Stimulated activated naive B cell treated with anti-CD40 and anti-IgM and Interleukin-4, amounts not matched to agents 10 μg/mL and 1 μg/mL and 100 μg/mL, for 72 hours (primary cell): ENCODE data around the gene ADRA1B.
"Not testable (repeated sequence)": the region's sequence is repeated elsewhere in the genome, so short reads cannot be mapped to it uniquely, and the experiment has no call there.

Experiments used
- ATAC-seq, 2 donors: fragments of 150-1000 bp; cut with Tn5 transposase; replicated peaks; 2 replicates each; pipeline ENCODE4 v1.10.0; 2021; ENCODE audit warnings: moderate library complexity in 1 of 2
- DNase-seq: peaks from one replicate; pipeline ENCODE4 v3.0.0; 2021
- H3K27ac Mint-ChIP-seq: one replicate; pipeline ENCODE4 v1.8.0; 2022; ENCODE audit warnings: mild to moderate bottlenecking, mixed read lengths
- H3K27me3 Mint-ChIP-seq, 2 donors: one replicate each; pipeline ENCODE4 v1.8.0; 2022; ENCODE audit warnings: mixed read lengths in 2 of 2
- H3K36me3 Mint-ChIP-seq, 2 donors: one replicate each; pipeline ENCODE4 v1.8.0; 2022; ENCODE audit warnings: mixed read lengths in 2 of 2, mild to moderate bottlenecking in 1 of 2
- H3K4me1 Mint-ChIP-seq, 2 donors: one replicate each; pipeline ENCODE4 v1.8.0; 2022; ENCODE audit warnings: mixed read lengths in 2 of 2, mild to moderate bottlenecking in 1 of 2
- H3K4me3 Mint-ChIP-seq, 2 donors: one replicate each; pipeline ENCODE4 v1.8.0; 2022; ENCODE audit warnings: mild to moderate bottlenecking in 2 of 2, mixed read lengths in 2 of 2, moderate library complexity in 1 of 2
- H3K9me3 Mint-ChIP-seq, 2 donors: one replicate each; pipeline ENCODE4 v1.8.0; 2022; ENCODE audit warnings: mixed read lengths in 2 of 2, mild to moderate bottlenecking in 1 of 2

The ADRA1B gene

DNA sequence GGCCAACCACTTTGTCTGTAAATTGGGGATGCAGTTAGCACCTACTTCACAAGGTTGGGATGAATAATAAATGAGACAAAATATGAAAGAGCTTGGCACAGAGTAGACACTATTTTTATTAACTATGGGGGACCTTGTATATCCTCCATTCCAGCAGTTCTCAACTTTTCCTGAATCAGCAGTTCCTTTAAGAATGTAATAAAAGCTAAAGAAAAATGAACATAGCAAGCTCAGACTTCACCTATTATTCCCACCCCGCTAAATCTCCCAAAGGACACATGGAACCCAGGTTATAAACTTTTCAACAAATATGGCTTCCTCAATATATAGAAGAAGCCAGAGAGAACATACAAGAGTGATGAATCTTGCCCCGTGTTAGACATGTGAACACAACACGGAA, 60.6 kb downstream of the ADRA1B start:
- Mint-ChIP-seq H3K27ac (no peak overlapping the region), H3K4me1 (peaks cover 7 to 9% of the 10 kb centered on the region in 2 donors), H3K36me3 (no peaks in the 10 kb centered on the region), H3K9me3 (no peaks in the 10 kb centered on the region), H3K27me3 (peaks cover 61 to 79% of the 10 kb centered on the region in 2 donors), H3K4me3 (no peak overlapping the region)
- no peak for DNase-seq
- no peak for ATAC-seq

- Mint-ChIP-seq H3K27me3 (peaks cover 55 to 78% of the 10 kb centered on the region in 2 donors), H3K36me3 (no peaks in the 10 kb centered on the region)
- no peak for DNase-seq
Measured at GRCh38 chr5:159978358-159978757, 62.1 kb downstream of the ADRA1B start.

GRCh38 chr5:159982421-159983173, 66.3 kb downstream of the ADRA1B start:
- H3K4me3 Mint-ChIP-seq = no peak overlapping the region
- no peak for ATAC-seq
- H3K27me3 Mint-ChIP-seq = peaks cover 26 to 41% of the 10 kb centered on the region in 2 donors
- H3K4me1 Mint-ChIP-seq = peaks cover 0 to 9% of the 10 kb centered on the region in 2 donors
- H3K9me3 Mint-ChIP-seq = no peaks in the 10 kb centered on the region
- H3K36me3 Mint-ChIP-seq = no peaks in the 10 kb centered on the region
- no peak for DNase-seq
- no peak overlapping the region for H3K27ac Mint-ChIP-seq

More at GRCh38 chr5:159978358-159978757, 62.1 kb downstream of the ADRA1B start:
- H3K4me3 Mint-ChIP-seq = no peak overlapping the region
- no peak for ATAC-seq
- H3K4me1 Mint-ChIP-seq = no peaks in the 10 kb centered on the region
- H3K9me3 Mint-ChIP-seq = no peaks in the 10 kb centered on the region
- H3K27ac Mint-ChIP-seq = no peak overlapping the region

GRCh38 chr5:159987031-159987674, 70.9 kb downstream of the ADRA1B start:
- Mint-ChIP-seq H3K27ac (peak overlapping the region; percentile 9), H3K4me3 (peak overlapping the region; percentile 73 to 79)

GRCh38 chr5:159990506-159990905, 74.2 kb downstream of the ADRA1B start:
- DNase-seq = no peak
- H3K27ac Mint-ChIP-seq = no peak overlapping the region
- H3K9me3 Mint-ChIP-seq = peaks cover 5 to 11% of the 10 kb centered on the region in 2 donors
- H3K27me3 Mint-ChIP-seq = peaks cover 25 to 41% of the 10 kb centered on the region in 2 donors
- no peak for ATAC-seq
- H3K36me3 Mint-ChIP-seq = peaks cover 3 to 5% of the 10 kb centered on the region in 2 donors
- H3K4me3 Mint-ChIP-seq = no peak overlapping the region
- H3K4me1 Mint-ChIP-seq = peaks cover 0 to 12% of the 10 kb centered on the region in 2 donors

More at GRCh38 chr5:159987031-159987674, 70.9 kb downstream of the ADRA1B start:
- H3K9me3 Mint-ChIP-seq = peaks cover 0 to 3% of the 10 kb centered on the region in 2 donors
- peak; percentile 99 for ATAC-seq
- H3K36me3 Mint-ChIP-seq = no peaks in the 10 kb centered on the region
- peaks cover 0 to 12% of the 10 kb centered on the region in 2 donors for H3K4me1 Mint-ChIP-seq
- DNase-seq = peak; percentile 74
- peaks cover 16 to 39% of the 10 kb centered on the region in 2 donors for H3K27me3 Mint-ChIP-seq

DNA sequence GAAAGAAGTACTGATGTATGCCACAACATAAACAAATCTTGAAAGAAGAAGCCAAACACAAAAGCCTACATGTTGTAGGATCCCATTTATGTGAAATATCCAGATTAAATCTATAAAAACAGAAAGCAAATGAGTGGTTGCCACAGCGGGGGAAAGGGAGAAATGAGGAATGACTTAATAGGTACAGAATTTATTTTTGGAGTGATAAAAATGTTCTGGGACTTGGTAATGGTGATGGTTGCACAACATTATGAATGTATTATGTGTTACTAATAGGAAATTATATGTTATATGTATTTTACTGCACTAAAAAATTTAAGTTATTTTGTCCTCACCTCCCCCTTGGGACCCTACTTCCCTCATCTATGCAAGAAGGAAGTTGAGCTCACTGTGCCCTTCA, 76.3 kb downstream of the ADRA1B start:
- Mint-ChIP-seq H3K27me3 (peaks cover 35 to 42% of the 10 kb centered on the region in 2 donors), H3K36me3 (peaks cover 3 to 5% of the 10 kb centered on the region in 2 donors), H3K9me3 (peaks cover 5 to 11% of the 10 kb centered on the region in 2 donors), H3K27ac (no peak overlapping the region), H3K4me1 (peaks cover 0 to 4% of the 10 kb centered on the region in 2 donors), H3K4me3 (no peak overlapping the region)
- ATAC-seq (no peak), DNase-seq (no peak)

GRCh38 chr5:159993194-159993593, 76.9 kb downstream of the ADRA1B start:
- no peak overlapping the region for H3K4me3 Mint-ChIP-seq
- H3K27ac Mint-ChIP-seq = no peak overlapping the region
- DNase-seq = no peak
- H3K4me1 Mint-ChIP-seq = no peaks in the 10 kb centered on the region
- no peak for ATAC-seq
- peaks cover 3 to 5% of the 10 kb centered on the region in 2 donors for H3K36me3 Mint-ChIP-seq
- peaks cover 35 to 36% of the 10 kb centered on the region in 2 donors for H3K27me3 Mint-ChIP-seq
- peaks cover 5 to 11% of the 10 kb centered on the region in 2 donors for H3K9me3 Mint-ChIP-seq

DNA sequence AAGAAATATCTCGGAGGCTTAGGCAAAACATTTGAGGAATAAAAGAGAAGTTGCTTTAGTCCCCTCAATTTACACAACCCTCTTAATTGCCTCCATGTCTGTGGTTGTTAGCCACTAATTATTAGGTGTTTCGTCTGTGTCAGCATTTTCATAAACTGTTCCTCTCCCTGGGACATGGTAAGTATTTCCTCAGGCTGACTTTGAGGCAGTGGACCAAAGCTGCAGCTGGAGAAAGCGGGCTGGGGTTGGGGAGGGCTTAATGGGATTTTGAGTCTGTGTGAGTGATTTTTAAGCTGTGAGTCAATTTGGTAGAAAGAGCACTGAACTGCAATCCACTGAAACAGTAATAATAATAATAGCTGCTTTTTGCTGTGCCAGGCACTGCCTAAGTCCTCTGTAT, 79.6 kb downstream of the ADRA1B start:
- ATAC-seq (no peak), DNase-seq (no peak)
- H3K36me3 Mint-ChIP-seq = peaks cover 3 to 5% of the 10 kb centered on the region in 2 donors
- H3K27ac Mint-ChIP-seq = no peak overlapping the region
- no peaks in the 10 kb centered on the region for H3K4me1 Mint-ChIP-seq
- peaks cover 5 to 11% of the 10 kb centered on the region in 2 donors for H3K9me3 Mint-ChIP-seq
- H3K27me3 Mint-ChIP-seq = peaks cover 43 to 51% of the 10 kb centered on the region in 2 donors
- no peak overlapping the region for H3K4me3 Mint-ChIP-seq

DNA sequence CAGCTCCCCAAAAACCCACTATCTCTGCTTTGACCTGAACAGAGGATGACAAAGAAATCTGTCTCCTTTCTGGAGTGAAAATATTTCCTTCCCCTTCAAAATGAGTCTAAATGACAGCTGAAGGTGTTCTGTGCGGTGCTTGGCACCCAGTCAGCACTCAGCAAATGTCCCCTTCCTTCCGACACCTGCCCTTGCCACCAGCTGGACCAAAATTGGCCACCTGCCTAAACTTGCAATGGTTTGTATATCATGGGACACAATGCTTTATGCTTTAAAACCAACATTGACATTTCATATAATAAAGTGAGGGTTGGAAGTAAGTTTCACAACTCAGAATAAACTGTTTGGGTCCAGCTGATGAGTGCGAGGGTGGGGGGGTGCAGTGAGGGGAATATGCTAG, 85.2 kb downstream of the ADRA1B start:
- DNase-seq (no peak), ATAC-seq (no peak)
- H3K27me3 Mint-ChIP-seq = peaks cover 34 to 38% of the 10 kb centered on the region in 2 donors
- no peaks in the 10 kb centered on the region for H3K9me3 Mint-ChIP-seq
- H3K4me1 Mint-ChIP-seq = no peaks in the 10 kb centered on the region
- H3K27ac Mint-ChIP-seq = no peak overlapping the region
- H3K4me3 Mint-ChIP-seq = no peak overlapping the region
- H3K36me3 Mint-ChIP-seq = no peaks in the 10 kb centered on the region

- Mint-ChIP-seq H3K9me3 (no peaks in the 10 kb centered on the region), H3K36me3 (peaks cover 4 to 14% of the 10 kb centered on the region in 2 donors), H3K27ac (no peak overlapping the region), H3K27me3 (peaks cover 1 to 7% of the 10 kb centered on the region in 2 donors), H3K4me1 (peaks cover 14 to 23% of the 10 kb centered on the region in 2 donors), H3K4me3 (no peak overlapping the region)
- no peak for DNase-seq
- ATAC-seq = no peak
Measured at GRCh38 chr5:160007514-160007913, 91.2 kb downstream of the ADRA1B start.

DNA sequence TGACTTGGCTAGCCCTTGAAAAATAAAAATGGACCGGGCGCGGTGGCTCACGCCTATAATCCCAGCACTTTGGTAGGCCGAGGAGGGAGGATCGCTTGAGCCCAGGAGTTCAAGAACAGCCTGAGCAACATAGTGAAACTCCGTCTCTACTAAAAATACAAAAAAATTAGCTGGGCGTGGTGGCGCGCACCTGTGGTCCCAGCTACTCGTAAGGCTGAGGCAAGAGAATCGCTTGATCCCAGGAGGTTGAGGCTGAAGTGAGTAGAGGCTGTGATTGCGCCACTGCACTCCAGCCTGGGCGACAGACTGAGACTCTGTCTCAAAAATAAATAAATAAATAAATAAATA, 92.2 kb downstream of the ADRA1B start:
- Mint-ChIP-seq H3K27ac (peak overlapping the region; percentile 66), H3K4me3 (peak overlapping the region; percentile 25 to 94)

DNA sequence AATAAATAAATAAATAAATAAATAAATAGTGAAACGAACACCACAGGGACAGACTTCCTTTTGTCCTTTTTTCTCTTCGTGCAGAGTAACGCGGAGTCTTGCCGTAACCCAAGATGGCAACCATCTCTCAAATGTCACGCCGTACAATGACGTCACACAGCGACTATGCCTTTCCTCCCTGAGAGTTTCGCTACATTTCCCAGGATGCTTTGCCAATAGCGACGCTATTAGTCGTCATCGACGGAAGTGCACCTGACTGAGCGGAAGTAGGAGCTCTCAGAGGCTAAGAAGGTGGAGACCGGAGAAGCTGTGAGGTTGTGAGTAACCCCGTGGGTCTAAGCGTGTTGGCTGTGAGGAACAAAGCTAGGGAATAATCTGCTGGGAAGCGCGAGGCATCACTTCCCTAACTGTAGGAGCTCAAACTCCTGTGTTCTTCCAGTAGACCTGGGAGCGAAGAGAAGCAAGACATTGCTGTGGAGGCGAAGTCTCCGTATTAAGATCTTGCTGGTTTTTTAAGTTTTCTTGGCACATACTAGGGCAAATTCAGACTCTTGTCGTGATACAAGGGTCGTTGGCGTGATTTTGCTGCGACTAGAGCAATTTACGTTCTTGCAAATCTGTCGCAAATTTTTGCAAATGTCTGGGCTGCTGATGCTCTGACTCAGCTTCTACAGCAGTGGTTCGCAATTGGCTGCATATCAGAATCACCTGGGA, 92.8 kb downstream of the ADRA1B start, which contains the start of gene TTC1:
Gene TTC1, plus strand, starts transcription at position 263 of the 714 bp plus-strand sequence. CDS start 1,390 bp downstream, outside the sequence.
- Mint-ChIP-seq H3K27me3 (no peaks in the 10 kb centered on the region), H3K4me1 (peaks cover 14 to 23% of the 10 kb centered on the region in 2 donors), H3K36me3 (peaks cover 8 to 14% of the 10 kb centered on the region in 2 donors), H3K27ac (peak within 1 kb of the TSS; percentile 97), H3K9me3 (no peaks in the 10 kb centered on the region), H3K4me3 (peak within 1 kb of the TSS; percentile 94 to 98)
- peak; percentile 100 for ATAC-seq
- peak; percentile 89 for DNase-seq

More for the DNA sequence above, 92.2 kb downstream of the ADRA1B start:
- not testable (repeated sequence) for ATAC-seq, H3K9me3 Mint-ChIP-seq, H3K27me3 Mint-ChIP-seq, DNase-seq
- Mint-ChIP-seq H3K4me1 (peaks cover 14 to 23% of the 10 kb centered on the region in 2 donors), H3K36me3 (peaks cover 8 to 14% of the 10 kb centered on the region in 2 donors)

DNA sequence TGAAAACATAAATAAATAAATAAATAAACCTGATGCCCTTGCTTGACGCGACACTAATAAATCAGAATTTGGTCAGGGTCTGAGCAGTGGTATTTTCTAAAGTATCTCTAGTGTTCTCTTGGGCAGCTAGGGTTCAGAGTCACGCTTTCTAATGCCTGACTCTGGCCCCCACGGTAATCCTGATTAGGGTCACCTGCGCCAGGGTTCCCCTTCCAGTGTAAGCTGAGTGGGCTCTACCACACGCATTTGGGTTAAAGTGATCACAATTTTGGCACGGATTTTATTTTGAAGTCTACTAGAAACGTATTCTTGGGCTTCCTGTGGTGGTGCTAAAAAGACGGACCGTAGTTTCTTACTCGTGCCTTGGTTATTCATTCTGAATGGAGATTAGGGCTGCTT, 93.3 kb downstream of the ADRA1B start:
- Mint-ChIP-seq H3K9me3 (no peaks in the 10 kb centered on the region), H3K4me1 (peaks cover 14 to 23% of the 10 kb centered on the region in 2 donors), H3K27me3 (no peaks in the 10 kb centered on the region), H3K27ac (peak overlapping the region; percentile 71), H3K4me3 (peak overlapping the region; percentile 94 to 98), H3K36me3 (peaks cover 8 to 14% of the 10 kb centered on the region in 2 donors)
- DNase-seq = no peak
- peak; percentile 12 to 15 for ATAC-seq

DNA sequence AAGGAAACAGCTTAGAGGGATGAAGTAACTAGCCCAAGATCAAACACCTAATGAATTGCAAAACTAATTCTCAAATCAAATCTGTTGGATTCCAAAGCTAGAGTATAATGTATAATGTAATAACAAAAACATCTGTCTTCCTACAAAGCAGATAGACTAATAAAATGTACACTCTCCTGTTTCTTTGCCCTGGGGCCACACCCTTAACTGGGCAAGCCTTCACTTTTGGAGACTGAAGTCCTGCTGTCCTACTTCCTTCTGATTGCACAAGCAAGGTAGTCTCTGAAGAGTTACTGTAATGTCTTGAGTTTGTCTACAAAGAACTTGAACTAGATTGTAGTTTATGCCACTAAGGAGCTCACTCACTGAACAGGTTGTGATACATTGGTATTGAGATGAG, 95.2 kb downstream of the ADRA1B start:
- H3K9me3 Mint-ChIP-seq = no peaks in the 10 kb centered on the region
- no peaks in the 10 kb centered on the region for H3K27me3 Mint-ChIP-seq
- no peak overlapping the region for H3K4me3 Mint-ChIP-seq
- H3K36me3 Mint-ChIP-seq = peaks cover 14 to 22% of the 10 kb centered on the region in 2 donors
- peaks cover 17 to 33% of the 10 kb centered on the region in 2 donors for H3K4me1 Mint-ChIP-seq
- H3K27ac Mint-ChIP-seq = no peak overlapping the region
- no peak for DNase-seq
- no peak for ATAC-seq
